Measurements from ENCODE around the gene EMP2.

The EMP2 gene

GRCh38 chr16:10589109-10589508 is 8.7 kb upstream of the EMP2 start:
- Histone ChIP-seq H3K27me3 (replicated peaks; ENCODE audit: control insufficient read depth, insufficient read depth, low read length) (no peaks in the 10 kb centered on the region; the same call in 1 of the 2 replicates), H3K36me3 (ENCODE audit: control insufficient read depth, insufficient read depth, low read length) (no peaks in the 10 kb centered on the region), H3K4me3 (replicated peaks; ENCODE audit: low read depth, low read length) (no peak overlapping the region)
- TF ChIP-seq CTCF (IDR thresholded peaks at IDR 0.05; ENCODE audit: insufficient read depth, low read length, poor library complexity, severe bottlenecking) = no peak
- no peak for DNase-seq (ENCODE audit: extremely low read depth, insufficient read length)

GRCh38 chr16:10587622-10588021 is 7.2 kb upstream of the EMP2 start:
- no peak for TF ChIP-seq CTCF (IDR thresholded peaks at IDR 0.05; ENCODE audit: insufficient read depth, low read length, poor library complexity, severe bottlenecking)
- Histone ChIP-seq H3K36me3 (ENCODE audit: control insufficient read depth, insufficient read depth, low read length) (no peaks in the 10 kb centered on the region), H3K4me3 (replicated peaks; ENCODE audit: low read depth, low read length) (no peak overlapping the region), H3K27me3 (replicated peaks; ENCODE audit: control insufficient read depth, insufficient read depth, low read length) (no peaks in the 10 kb centered on the region; the same call in 1 of the 2 replicates)
- no peak for DNase-seq (ENCODE audit: extremely low read depth, insufficient read length)

- no peak for TF ChIP-seq CTCF (IDR thresholded peaks at IDR 0.05; ENCODE audit: insufficient read depth, low read length, poor library complexity, severe bottlenecking)
- no peak for DNase-seq (ENCODE audit: extremely low read depth, insufficient read length)
- Histone ChIP-seq H3K27me3 (replicated peaks; ENCODE audit: control insufficient read depth, insufficient read depth, low read length) (no peaks in the 10 kb centered on the region), H3K36me3 (ENCODE audit: control insufficient read depth, insufficient read depth, low read length) (no peaks in the 10 kb centered on the region), H3K4me3 (replicated peaks; ENCODE audit: low read depth, low read length) (no peak overlapping the region)
Observed at GRCh38 chr16:10584981-10585438, 4.6 kb upstream of the EMP2 start.

- H3K27me3 ChIP-seq (replicated peaks; ENCODE audit: control insufficient read depth, insufficient read depth, low read length) = peaks cover 4% of the 10 kb centered on the region
Observed at GRCh38 chr16:10583269-10583668, 2.9 kb upstream of the EMP2 start.

GRCh38 chr16:10581507-10581906 is 1.1 kb upstream of the EMP2 start:
- TF ChIP-seq CTCF (IDR thresholded peaks at IDR 0.05; ENCODE audit: insufficient read depth, low read length, poor library complexity, severe bottlenecking) = no peak
- no peak for DNase-seq (ENCODE audit: extremely low read depth, insufficient read length)
- Histone ChIP-seq H3K4me3 (replicated peaks; ENCODE audit: low read depth, low read length) (no peak overlapping the region), H3K27me3 (replicated peaks; ENCODE audit: control insufficient read depth, insufficient read depth, low read length) (peaks cover 6% of the 10 kb centered on the region), H3K36me3 (ENCODE audit: control insufficient read depth, insufficient read depth, low read length) (no peaks in the 10 kb centered on the region)

More at GRCh38 chr16:10583269-10583668, 2.9 kb upstream of the EMP2 start:
- DNase-seq (ENCODE audit: extremely low read depth, insufficient read length) = no peak
- Histone ChIP-seq H3K36me3 (ENCODE audit: control insufficient read depth, insufficient read depth, low read length) (no peaks in the 10 kb centered on the region), H3K4me3 (replicated peaks; ENCODE audit: low read depth, low read length) (no peak overlapping the region)
- TF ChIP-seq CTCF (IDR thresholded peaks at IDR 0.05; ENCODE audit: insufficient read depth, low read length, poor library complexity, severe bottlenecking) = no peak

GRCh38 chr16:10580883-10581247 is 467 bp upstream of the EMP2 start:
- Histone ChIP-seq H3K4me3 (replicated peaks; ENCODE audit: low read depth, low read length) (no peak overlapping the region), H3K36me3 (ENCODE audit: control insufficient read depth, insufficient read depth, low read length) (no peaks in the 10 kb centered on the region), H3K27me3 (replicated peaks; ENCODE audit: control insufficient read depth, insufficient read depth, low read length) (peaks cover 6% of the 10 kb centered on the region)
- DNase-seq (ENCODE audit: extremely low read depth, insufficient read length) = no peak
- TF ChIP-seq CTCF (IDR thresholded peaks at IDR 0.05; ENCODE audit: insufficient read depth, low read length, poor library complexity, severe bottlenecking) = no peak

Measured in GM06990 (cell line).